Esophagus squamous epithelium (tissue), 4 donors: Measurements from ENCODE around the gene LRRC38.

Experiments
- POLR2A ChIP-seq, 4 donors: fragments of 450-650 bp; IDR thresholded peaks; one replicate each; pipeline ENCODE4 v1.6.1; 2017; ENCODE audit warnings: antibody characterized with exemption in 4 of 4, mild to moderate bottlenecking in 4 of 4, moderate library complexity in 3 of 4
- TF ChIP-seq, protein P1 (sequence below), 6 experiments: fragments of 450-650 bp in 4 of 6; fragments of 200-600 bp in 2 of 6; sonication (generic) in 2 of 6; IDR thresholded peaks; one replicate each; pipeline ENCODE4 v1.5.1; 2016 to 2019; ENCODE audit warnings: antibody characterized with exemption in 6 of 6, mild to moderate bottlenecking in 4 of 6, moderate library complexity in 4 of 6

DNA sequence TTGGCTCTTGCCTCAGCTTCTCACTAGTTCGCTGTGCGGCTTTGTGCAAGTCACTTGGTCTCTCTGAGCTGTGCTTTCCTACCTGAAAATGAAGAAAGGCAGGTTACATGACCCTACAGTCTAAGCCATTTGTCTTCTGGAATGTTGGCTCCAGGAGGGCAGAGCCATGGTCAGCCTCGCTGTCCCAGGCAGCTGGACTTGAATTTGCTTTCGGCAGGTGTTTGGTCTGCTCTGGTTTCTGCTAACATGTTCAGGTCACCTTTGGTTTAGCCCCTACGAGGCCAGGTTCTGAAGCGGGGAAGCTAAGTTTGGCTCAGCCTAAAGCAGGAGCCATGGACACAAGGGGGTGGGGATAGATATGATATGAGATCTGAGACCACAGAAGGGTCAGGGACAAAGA is 19.1 kb downstream of the LRRC38 start:
- TF ChIP-seq, protein P1, sequence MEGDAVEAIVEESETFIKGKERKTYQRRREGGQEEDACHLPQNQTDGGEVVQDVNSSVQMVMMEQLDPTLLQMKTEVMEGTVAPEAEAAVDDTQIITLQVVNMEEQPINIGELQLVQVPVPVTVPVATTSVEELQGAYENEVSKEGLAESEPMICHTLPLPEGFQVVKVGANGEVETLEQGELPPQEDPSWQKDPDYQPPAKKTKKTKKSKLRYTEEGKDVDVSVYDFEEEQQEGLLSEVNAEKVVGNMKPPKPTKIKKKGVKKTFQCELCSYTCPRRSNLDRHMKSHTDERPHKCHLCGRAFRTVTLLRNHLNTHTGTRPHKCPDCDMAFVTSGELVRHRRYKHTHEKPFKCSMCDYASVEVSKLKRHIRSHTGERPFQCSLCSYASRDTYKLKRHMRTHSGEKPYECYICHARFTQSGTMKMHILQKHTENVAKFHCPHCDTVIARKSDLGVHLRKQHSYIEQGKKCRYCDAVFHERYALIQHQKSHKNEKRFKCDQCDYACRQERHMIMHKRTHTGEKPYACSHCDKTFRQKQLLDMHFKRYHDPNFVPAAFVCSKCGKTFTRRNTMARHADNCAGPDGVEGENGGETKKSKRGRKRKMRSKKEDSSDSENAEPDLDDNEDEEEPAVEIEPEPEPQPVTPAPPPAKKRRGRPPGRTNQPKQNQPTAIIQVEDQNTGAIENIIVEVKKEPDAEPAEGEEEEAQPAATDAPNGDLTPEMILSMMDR (IDR thresholded peaks at IDR 0.05): no peak
- TF ChIP-seq POLR2A (IDR thresholded peaks at IDR 0.05): no peak
